Liver (tissue), 9 donors: ENCODE measurements around the gene CNNM2. TPM values are rescaled to one million over a fixed set of nuclear protein-coding genes. Genes with fewer than 3 reads are reported as not detected.

Source experiments
- DNase-seq: peaks from one replicate; pipeline ENCODE4 v3.0.0-alpha.2; 2017; ENCODE audit warnings: low spot score
- H3K27ac ChIP-seq, 2 donors: one replicate each; pipeline ENCODE4 v1.7.0; 2013; ENCODE audit warnings: inconsistent platforms in 2 of 2, low read length in 2 of 2, control low read depth in 1 of 2, low read depth in 1 of 2, mild to moderate bottlenecking in 1 of 2
- H3K27me3 ChIP-seq, 4 donors: one replicate each; pipeline versions ENCODE4 v1.6.1 to v1.7.0; 2013; ENCODE audit warnings: low read length in 3 of 4, inconsistent platforms in 1 of 4, mild to moderate bottlenecking in 1 of 4, moderate library complexity in 1 of 4; ENCODE audit not compliant: control insufficient read depth in 4 of 4, insufficient read depth in 4 of 4
- H3K36me3 ChIP-seq, 4 donors: one replicate each; pipeline versions ENCODE4 v1.6.1 to v1.7.0; 2013; ENCODE audit warnings: low read length in 3 of 4, mild to moderate bottlenecking in 3 of 4, low read depth in 1 of 4, moderate library complexity in 1 of 4; ENCODE audit not compliant: control insufficient read depth in 4 of 4, insufficient read depth in 3 of 4
- H3K4me1 ChIP-seq, 4 donors: one replicate each; pipeline versions ENCODE4 v1.6.1 to v1.7.0; 2013; ENCODE audit warnings: low read length in 3 of 4, mild to moderate bottlenecking in 3 of 4, moderate library complexity in 1 of 4; ENCODE audit not compliant: control insufficient read depth in 4 of 4, insufficient read depth in 4 of 4
- H3K4me3 ChIP-seq, 3 donors: one replicate each; pipeline versions ENCODE4 v1.6.1 to v1.7.0; 2013; ENCODE audit warnings: low read length in 3 of 3, control low read depth in 1 of 3, low read depth in 1 of 3, mild to moderate bottlenecking in 1 of 3
- H3K9ac ChIP-seq, 2 donors: one replicate each; pipeline ENCODE4 v1.7.0; 2013; ENCODE audit warnings: low read length in 2 of 2, mild to moderate bottlenecking in 2 of 2, moderate library complexity in 2 of 2, control low read depth in 1 of 2, low read depth in 1 of 2
- H3K9me3 ChIP-seq, 4 donors: one replicate each; pipeline versions ENCODE4 v1.6.1 to v1.7.0; 2013; ENCODE audit warnings: low read length in 3 of 4; ENCODE audit not compliant: control insufficient read depth in 4 of 4
- FOXA2 ChIP-seq: IDR thresholded peaks from 2 replicates; pipeline ENCODE4 v1.6.1; 2016; ENCODE audit warnings: antibody characterized with exemption
- GABPA ChIP-seq, 2 donors: IDR thresholded peaks in 1 of 2; conservative IDR thresholded peaks in 1 of 2; 2 replicates each; pipeline ENCODE4 v1.6.1; 2016; ENCODE audit warnings: antibody characterized with exemption in 2 of 2, mild to moderate bottlenecking in 1 of 2, moderate library complexity in 1 of 2
- HNF4A ChIP-seq, 2 donors: conservative IDR thresholded peaks; 2 replicates each; pipeline ENCODE4 v1.6.1; 2016; ENCODE audit warnings: antibody characterized with exemption in 2 of 2, mild to moderate bottlenecking in 2 of 2
- HNF4G ChIP-seq: IDR thresholded peaks from 2 replicates; pipeline ENCODE4 v1.6.1; 2016; ENCODE audit warnings: antibody characterized with exemption
- JUND ChIP-seq, 2 donors: IDR thresholded peaks; 2 replicates each; pipeline ENCODE4 v1.6.1; 2016; ENCODE audit warnings: antibody characterized with exemption in 2 of 2
- NR2F2 ChIP-seq: IDR thresholded peaks from 2 replicates; pipeline ENCODE4 v1.6.1; 2016; ENCODE audit warnings: antibody characterized with exemption
- RAD21 ChIP-seq, 2 donors: IDR thresholded peaks; 2 replicates each; pipeline ENCODE4 v1.6.1; 2016; ENCODE audit warnings: antibody characterized with exemption in 2 of 2, mild to moderate bottlenecking in 2 of 2
- SP1 ChIP-seq: IDR thresholded peaks from 2 replicates; pipeline ENCODE4 v1.6.1; 2018; ENCODE audit warnings: antibody characterized with exemption, mild to moderate bottlenecking
- TAF1 ChIP-seq: conservative IDR thresholded peaks from 2 replicates; pipeline ENCODE4 v1.6.1; 2016; ENCODE audit warnings: antibody characterized with exemption, mild to moderate bottlenecking
- YY1 ChIP-seq: IDR thresholded peaks from 2 replicates; pipeline ENCODE4 v1.6.1; 2016; ENCODE audit warnings: antibody characterized with exemption, mild to moderate bottlenecking
- WGBS: extraction: QIAGEN DNeasy Blood & Tissue Kit; methylation state at CpG from one replicate; pipeline ENCODE4 v1.1.7; 2013; 5-methylcytosine and 5-hydroxymethylcytosine counted together
- polyA plus RNA-seq, 2 donors: library from polyadenylated mRNA; stranded (reverse) in 1 of 2; unstranded in 1 of 2; fragments of 200-250 nt in 1 of 2; fragments of >200 nt in 1 of 2; fragmentation: Nextera tagmentation in 1 of 2; extraction: Ambion mirVana in 1 of 2; gene quantifications; one replicate each; pipeline versions ENCODE4 v1.2.1 to v1.2.3, GENCODE V29; 2013 to 2015
- total RNA-seq, 2 donors: library from RNA; depleted of rRNA; stranded (reverse); fragments of >200 nt; gene quantifications; one replicate each; pipeline ENCODE4 v1.2.3, GENCODE V29; 2014
- TF ChIP-seq, protein P1 (sequence below): IDR thresholded peaks from 2 replicates; pipeline ENCODE4 v1.6.1; 2016; ENCODE audit warnings: antibody characterized with exemption
- TF ChIP-seq, protein P2 (sequence below): IDR thresholded peaks from 2 replicates; pipeline ENCODE4 v1.6.1; 2016; ENCODE audit warnings: antibody characterized with exemption, mild to moderate bottlenecking
- TF ChIP-seq, protein P3 (sequence below): IDR thresholded peaks from 2 replicates; pipeline ENCODE4 v1.6.1; 2016; ENCODE audit warnings: antibody characterized with exemption
- TF ChIP-seq, protein P4 (sequence below): fragments of 150-350 bp; IDR thresholded peaks from 2 replicates; pipeline ENCODE4 v1.5.1; 2017; ENCODE audit warnings: improper control_type of control experiment, low read depth, low read length; ENCODE audit not compliant: missing input control
- TF ChIP-seq, protein P5 (sequence below): IDR thresholded peaks from 2 replicates; pipeline ENCODE4 v1.6.1; 2016; ENCODE audit warnings: antibody characterized with exemption
- donor health status: healthy.
- donor health status: healthy.
- donor health status: healthy.
- donor health status: healthy.
- donor health status: healthy.

Gene CNNM2
- total and polyA plus RNA-seq, 4 donors = 2.0 to 10.8 (median 6.9) TPM

DNA sequence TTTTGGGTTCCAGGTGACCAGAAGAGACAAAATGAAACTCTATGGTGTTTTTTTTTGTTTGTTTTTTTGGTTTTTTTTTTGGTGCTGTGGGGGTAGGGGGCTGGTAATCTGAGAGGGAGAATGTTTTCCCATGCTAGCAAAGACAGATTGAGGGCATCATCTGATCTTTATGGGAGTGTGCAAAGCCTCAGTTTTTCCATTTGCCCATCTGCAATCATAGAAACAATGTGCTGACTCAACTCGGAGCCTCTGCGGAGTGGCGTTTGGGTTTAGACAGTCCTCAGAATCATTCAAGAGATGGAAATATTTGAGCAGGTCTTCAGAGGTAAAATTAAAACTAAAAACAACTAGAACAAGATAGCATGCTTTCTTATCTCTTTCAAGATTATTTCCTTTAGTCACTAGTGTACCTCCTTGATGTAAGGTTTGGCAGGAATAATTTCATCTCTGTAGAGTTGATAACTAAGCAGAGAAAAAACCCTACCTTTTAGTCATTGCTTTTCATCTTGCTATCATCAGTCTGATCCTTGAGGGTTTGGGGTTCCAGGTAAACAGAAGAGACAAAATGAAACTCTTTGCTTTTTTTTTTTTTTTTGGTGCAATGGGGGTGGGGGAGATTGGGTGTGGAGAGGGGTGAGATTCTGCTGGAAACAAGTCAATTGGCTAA lies 18.0 kb downstream of the CNNM2 start:
- Histone ChIP-seq H3K27ac (no peak overlapping the region), H3K27me3 (no peaks in the 10 kb centered on the region), H3K4me1 (no peaks in the 10 kb centered on the region), H3K9me3 (no peaks in the 10 kb centered on the region), H3K4me3 (no peak overlapping the region), H3K9ac (no peak overlapping the region), H3K36me3 (no peaks in the 10 kb centered on the region)
- DNase-seq = no peak
- WGBS = 98% methylated on average over 3 of the region's 3 CpGs
- TF ChIP-seq, protein P1, sequence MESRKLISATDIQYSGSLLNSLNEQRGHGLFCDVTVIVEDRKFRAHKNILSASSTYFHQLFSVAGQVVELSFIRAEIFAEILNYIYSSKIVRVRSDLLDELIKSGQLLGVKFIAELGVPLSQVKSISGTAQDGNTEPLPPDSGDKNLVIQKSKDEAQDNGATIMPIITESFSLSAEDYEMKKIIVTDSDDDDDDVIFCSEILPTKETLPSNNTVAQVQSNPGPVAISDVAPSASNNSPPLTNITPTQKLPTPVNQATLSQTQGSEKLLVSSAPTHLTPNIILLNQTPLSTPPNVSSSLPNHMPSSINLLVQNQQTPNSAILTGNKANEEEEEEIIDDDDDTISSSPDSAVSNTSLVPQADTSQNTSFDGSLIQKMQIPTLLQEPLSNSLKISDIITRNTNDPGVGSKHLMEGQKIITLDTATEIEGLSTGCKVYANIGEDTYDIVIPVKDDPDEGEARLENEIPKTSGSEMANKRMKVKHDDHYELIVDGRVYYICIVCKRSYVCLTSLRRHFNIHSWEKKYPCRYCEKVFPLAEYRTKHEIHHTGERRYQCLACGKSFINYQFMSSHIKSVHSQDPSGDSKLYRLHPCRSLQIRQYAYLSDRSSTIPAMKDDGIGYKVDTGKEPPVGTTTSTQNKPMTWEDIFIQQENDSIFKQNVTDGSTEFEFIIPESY = no peak
- TF ChIP-seq TAF1 (no peak), HNF4A (conservative IDR thresholded peaks at IDR 0.05) (no peak), RAD21 (IDR thresholded peaks at IDR 0.05) (no peak), HNF4G (no peak), NR2F2 (no peak), FOXA2 (no peak), SP1 (no peak), YY1 (no peak), GABPA (IDR thresholded peaks at IDR 0.05 in 1 of 2, conservative IDR thresholded peaks at IDR 0.05 in 1 of 2) (no peak), JUND (IDR thresholded peaks at IDR 0.05) (no peak)
- TF ChIP-seq, protein P2, sequence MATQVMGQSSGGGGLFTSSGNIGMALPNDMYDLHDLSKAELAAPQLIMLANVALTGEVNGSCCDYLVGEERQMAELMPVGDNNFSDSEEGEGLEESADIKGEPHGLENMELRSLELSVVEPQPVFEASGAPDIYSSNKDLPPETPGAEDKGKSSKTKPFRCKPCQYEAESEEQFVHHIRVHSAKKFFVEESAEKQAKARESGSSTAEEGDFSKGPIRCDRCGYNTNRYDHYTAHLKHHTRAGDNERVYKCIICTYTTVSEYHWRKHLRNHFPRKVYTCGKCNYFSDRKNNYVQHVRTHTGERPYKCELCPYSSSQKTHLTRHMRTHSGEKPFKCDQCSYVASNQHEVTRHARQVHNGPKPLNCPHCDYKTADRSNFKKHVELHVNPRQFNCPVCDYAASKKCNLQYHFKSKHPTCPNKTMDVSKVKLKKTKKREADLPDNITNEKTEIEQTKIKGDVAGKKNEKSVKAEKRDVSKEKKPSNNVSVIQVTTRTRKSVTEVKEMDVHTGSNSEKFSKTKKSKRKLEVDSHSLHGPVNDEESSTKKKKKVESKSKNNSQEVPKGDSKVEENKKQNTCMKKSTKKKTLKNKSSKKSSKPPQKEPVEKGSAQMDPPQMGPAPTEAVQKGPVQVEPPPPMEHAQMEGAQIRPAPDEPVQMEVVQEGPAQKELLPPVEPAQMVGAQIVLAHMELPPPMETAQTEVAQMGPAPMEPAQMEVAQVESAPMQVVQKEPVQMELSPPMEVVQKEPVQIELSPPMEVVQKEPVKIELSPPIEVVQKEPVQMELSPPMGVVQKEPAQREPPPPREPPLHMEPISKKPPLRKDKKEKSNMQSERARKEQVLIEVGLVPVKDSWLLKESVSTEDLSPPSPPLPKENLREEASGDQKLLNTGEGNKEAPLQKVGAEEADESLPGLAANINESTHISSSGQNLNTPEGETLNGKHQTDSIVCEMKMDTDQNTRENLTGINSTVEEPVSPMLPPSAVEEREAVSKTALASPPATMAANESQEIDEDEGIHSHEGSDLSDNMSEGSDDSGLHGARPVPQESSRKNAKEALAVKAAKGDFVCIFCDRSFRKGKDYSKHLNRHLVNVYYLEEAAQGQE = no peak
- TF ChIP-seq, protein P3, sequence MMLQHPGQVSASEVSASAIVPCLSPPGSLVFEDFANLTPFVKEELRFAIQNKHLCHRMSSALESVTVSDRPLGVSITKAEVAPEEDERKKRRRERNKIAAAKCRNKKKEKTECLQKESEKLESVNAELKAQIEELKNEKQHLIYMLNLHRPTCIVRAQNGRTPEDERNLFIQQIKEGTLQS = no peak
- TF ChIP-seq, protein P4, sequence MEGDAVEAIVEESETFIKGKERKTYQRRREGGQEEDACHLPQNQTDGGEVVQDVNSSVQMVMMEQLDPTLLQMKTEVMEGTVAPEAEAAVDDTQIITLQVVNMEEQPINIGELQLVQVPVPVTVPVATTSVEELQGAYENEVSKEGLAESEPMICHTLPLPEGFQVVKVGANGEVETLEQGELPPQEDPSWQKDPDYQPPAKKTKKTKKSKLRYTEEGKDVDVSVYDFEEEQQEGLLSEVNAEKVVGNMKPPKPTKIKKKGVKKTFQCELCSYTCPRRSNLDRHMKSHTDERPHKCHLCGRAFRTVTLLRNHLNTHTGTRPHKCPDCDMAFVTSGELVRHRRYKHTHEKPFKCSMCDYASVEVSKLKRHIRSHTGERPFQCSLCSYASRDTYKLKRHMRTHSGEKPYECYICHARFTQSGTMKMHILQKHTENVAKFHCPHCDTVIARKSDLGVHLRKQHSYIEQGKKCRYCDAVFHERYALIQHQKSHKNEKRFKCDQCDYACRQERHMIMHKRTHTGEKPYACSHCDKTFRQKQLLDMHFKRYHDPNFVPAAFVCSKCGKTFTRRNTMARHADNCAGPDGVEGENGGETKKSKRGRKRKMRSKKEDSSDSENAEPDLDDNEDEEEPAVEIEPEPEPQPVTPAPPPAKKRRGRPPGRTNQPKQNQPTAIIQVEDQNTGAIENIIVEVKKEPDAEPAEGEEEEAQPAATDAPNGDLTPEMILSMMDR = no peak
- TF ChIP-seq, protein P5, sequence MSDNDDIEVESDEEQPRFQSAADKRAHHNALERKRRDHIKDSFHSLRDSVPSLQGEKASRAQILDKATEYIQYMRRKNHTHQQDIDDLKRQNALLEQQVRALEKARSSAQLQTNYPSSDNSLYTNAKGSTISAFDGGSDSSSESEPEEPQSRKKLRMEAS = no peak

DNA sequence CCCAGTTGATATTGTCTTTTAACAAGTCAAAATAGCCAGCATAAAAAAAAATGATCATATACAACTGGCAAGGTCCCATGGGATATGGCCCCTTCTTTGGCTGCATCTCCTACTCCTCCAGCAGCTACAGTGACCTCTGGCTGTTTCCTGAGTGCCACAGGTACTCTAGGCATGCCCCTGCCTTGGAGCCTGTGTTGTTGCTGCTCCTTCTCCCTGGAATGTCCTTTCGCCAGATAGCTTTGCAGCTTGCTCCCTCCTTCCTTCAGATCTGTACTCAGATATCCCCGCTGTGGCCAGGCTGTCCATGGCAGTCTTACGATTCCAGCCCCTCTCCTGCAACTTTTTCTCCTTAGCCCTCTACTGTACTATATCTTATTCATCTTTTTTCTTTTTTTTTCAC lies 23.3 kb downstream of the CNNM2 start:
- H3K27ac ChIP-seq = no peak overlapping the region
- no peaks in the 10 kb centered on the region for H3K36me3 ChIP-seq
- no peak for TF ChIP-seq NR2F2
- no peak for TF ChIP-seq YY1
- TF ChIP-seq HNF4G = no peak
- TF ChIP-seq, protein P2 = no peak
- no peak for TF ChIP-seq JUND (IDR thresholded peaks at IDR 0.05)
- TF ChIP-seq, protein P4 = no peak
- no peak for TF ChIP-seq FOXA2
- no peak overlapping the region for H3K9ac ChIP-seq
- DNase-seq = no peak
- WGBS = 98% methylated on average over 3 of the region's 3 CpGs
- H3K4me3 ChIP-seq = no peak overlapping the region
- no peaks in the 10 kb centered on the region for H3K27me3 ChIP-seq
- no peaks in the 10 kb centered on the region for H3K9me3 ChIP-seq
- peaks cover 0 to 6% (median under 1%) of the 10 kb centered on the region in 4 donors for H3K4me1 ChIP-seq
